HG03139 (cell line): ENCODE data around the gene RHOH.
"Not testable (repeated sequence)": the region's sequence is repeated elsewhere in the genome, so short reads cannot be mapped to it uniquely, and the experiment has no call there.

ENCODE experiments used
- ATAC-seq: cut with Tn5 transposase; IDR thresholded peaks from one replicate; pipeline ENCODE4 v1.9.1; 2021; ENCODE audit not compliant: unreplicated experiment

The RHOH gene

DNA sequence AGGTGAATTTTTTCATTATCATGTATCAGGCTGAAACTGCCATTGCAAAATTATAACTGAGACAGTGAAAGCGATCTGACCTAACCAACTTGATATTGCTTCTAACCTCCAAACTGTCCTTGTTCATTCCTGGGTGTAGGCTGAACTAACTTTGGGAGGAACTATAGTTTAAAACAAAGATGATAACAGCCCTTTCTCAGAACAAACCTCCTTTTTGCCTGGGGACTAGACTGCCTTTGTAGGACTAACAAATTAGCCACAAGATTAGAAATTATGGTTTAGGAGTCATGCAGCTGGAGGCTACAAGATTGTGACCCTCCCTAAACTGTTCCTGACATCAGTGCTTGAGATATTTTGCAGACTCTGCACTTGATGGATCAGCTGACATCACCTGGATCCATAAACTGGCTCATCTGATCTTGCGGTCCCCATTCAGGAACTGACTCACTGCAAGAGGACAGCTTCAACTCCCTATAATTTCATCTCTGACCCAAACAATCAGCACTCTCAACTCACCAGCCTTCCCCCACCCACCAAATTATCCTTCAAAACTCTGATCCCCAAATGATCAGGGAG lies 93.9 kb downstream of the RHOH start:
- ATAC-seq, result not testable (repeated sequence)

- ATAC-seq, result no peak
Measured at GRCh38 chr4:40292313-40292759, 95.5 kb downstream of the RHOH start.

DNA sequence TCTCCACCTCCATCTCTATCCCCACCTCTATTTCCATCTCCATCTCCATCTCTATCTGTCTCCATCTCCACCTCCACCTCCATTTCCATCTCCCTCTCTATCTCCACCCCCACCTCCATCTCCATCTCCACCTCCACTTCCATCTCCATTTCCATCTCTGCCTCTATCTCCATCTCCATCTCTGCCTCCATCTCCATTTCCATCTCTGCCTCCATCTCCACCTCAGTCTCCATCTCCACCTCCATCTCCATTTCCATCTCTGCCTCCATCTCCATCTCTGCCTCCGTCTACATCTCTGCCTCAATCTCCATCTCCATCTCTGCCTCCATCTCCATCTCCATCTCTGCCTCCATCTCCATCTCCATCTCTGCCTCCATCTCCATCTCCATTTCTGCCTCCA lies 97.5 kb downstream of the RHOH start:
- ATAC-seq, result no peak

- not testable (repeated sequence) for ATAC-seq
Measured at GRCh38 chr4:40295030-40295429, 98.2 kb downstream of the RHOH start.

- ATAC-seq, result no peak
Measured at GRCh38 chr4:40295572-40295971, 98.7 kb downstream of the RHOH start.
